ENCODE results near the gene GDF2.

GDF2 gene

DNA sequence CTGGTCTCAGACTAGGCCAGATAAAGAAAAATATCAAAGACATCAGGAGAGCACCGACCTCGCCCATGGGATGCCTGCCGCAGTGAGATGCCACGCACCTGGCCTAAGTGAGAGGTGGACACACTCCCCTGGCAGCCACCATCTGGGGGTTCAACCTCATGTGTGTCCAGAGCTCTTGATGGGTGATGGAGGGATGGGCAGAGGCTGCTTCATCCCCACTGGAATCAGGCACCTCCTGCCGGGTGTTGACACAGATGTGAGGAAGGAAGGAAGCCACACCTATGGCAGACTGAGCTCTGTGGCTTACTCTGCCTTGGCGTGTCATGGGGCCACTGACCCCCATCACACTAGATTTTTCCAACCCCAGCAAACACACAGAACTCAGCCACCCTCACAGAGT lies 50.5 kb downstream of the GDF2 start:
- no peaks in the 10 kb centered on the region for H3K9me3 ChIP-seq (ENCODE audit: insufficient read depth, low read depth, low read length)
- no peaks in the 10 kb centered on the region for H3K27me3 ChIP-seq (ENCODE audit: insufficient read depth, low read length)
- peaks cover 3% of the 10 kb centered on the region; the same call in 1 of the 2 replicates for H3K4me1 ChIP-seq (ENCODE audit: insufficient read depth, low read length)
- H3K36me3 ChIP-seq (ENCODE audit: insufficient read depth, low read length): no peaks in the 10 kb centered on the region
- no peak overlapping the region for H3K9ac ChIP-seq (ENCODE audit: low read depth, low read length)
- no peak overlapping the region for H3K4me3 ChIP-seq (ENCODE audit: low read length)
- WGBS: 85% methylated on average over 6 of the region's 6 CpGs
- H3K27ac ChIP-seq (ENCODE audit: low read depth, low read length): no peak overlapping the region

DNA sequence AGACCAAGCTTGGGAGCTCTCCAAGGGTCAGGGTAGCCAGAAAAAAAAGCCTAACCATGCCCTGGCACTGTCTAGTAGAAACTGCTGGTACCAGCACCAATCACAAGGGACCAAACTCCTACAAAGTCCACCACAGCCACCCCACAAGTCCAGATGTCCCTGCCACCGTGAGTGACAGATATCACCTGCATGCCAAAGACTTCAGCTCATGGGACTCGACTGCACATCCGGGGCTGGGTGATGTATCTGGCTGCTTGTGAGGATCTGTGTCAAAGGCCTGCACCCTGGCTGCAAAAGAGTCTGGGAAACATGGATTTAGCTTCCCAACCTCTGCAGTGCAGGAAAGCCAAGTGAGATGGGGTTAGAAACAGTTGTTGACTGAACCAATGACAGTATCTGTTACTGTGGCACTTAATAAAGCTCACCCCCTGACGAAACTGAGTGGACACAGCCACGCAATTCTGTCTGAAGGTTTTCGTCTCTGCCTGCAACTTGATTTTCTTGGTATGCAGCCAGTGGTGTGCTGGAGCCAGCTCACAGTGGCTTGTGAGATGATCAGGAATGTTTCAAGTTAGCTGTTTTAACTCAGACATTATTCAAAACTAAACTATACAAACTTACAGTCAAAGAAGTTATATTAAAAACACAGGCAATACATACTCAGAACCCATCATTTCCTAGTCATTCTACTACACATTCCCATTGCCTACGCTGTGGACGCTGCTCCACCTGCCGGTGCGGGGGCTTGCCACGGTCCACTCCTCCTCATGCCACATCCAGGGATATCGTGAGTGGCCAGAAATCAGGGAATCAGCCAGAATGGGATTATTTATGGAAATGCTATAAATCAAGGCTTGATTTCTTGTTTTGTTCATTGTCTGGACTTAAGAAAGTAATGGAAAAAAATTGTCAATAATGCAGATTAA lies 52.6 kb downstream of the GDF2 start:
- no peaks in the 10 kb centered on the region for H3K36me3 ChIP-seq (ENCODE audit: insufficient read depth, low read length)
- H3K27ac ChIP-seq (ENCODE audit: low read depth, low read length): no peak overlapping the region
- WGBS: 94% methylated on average over 12 of the region's 12 CpGs
- no peaks in the 10 kb centered on the region for H3K9me3 ChIP-seq (ENCODE audit: insufficient read depth, low read depth, low read length)
- H3K4me3 ChIP-seq (ENCODE audit: low read length): no peak overlapping the region
- no peak overlapping the region for H3K9ac ChIP-seq (ENCODE audit: low read depth, low read length)
- H3K27me3 ChIP-seq (ENCODE audit: insufficient read depth, low read length): no peaks in the 10 kb centered on the region
- peaks cover 3% of the 10 kb centered on the region; the same call in 1 of the 2 replicates for H3K4me1 ChIP-seq (ENCODE audit: insufficient read depth, low read length)

DNA sequence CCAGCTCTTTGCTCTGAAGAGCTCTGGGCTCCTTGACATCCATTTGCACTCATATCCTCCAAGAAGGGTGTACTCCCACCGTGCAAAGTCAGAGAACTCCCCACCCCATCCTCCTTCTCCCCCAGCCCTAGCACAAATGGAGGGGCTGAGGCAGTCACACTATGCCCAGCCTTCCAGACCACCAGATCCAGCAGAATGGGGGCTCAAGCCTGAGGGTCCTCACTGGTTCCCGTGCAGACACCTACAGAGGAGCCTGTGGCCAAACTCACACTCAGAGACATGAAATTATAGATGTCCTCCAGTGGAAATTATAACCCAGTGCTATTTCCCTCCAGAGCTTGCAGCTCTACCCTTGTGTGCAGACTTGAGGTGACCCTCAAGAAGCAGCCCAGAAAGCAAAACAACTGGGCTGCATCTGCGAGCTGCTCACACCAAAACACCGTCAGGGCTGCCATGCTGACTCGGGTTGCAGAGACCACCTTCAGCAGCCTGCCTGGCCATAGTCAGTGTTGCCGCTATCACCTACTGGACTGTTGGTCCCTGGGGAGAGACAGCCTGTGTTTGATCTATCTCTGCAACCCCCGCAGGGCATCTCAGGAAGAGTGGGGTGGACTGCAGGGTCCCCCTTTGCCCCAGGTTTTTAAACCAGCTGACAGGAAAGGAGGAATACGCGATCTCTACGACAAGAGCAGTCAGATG lies 54.4 kb downstream of the GDF2 start:
- Histone ChIP-seq H3K9ac (ENCODE audit: low read depth, low read length) (no peak overlapping the region), H3K27ac (ENCODE audit: low read depth, low read length) (no peak overlapping the region), H3K4me1 (ENCODE audit: insufficient read depth, low read length) (peaks cover 5% of the 10 kb centered on the region; the same call in 1 of the 2 replicates), H3K27me3 (ENCODE audit: insufficient read depth, low read length) (no peaks in the 10 kb centered on the region), H3K4me3 (ENCODE audit: low read length) (no peak overlapping the region), H3K36me3 (ENCODE audit: insufficient read depth, low read length) (no peaks in the 10 kb centered on the region), H3K9me3 (ENCODE audit: insufficient read depth, low read depth, low read length) (no peaks in the 10 kb centered on the region)
- WGBS: 92% methylated on average over 10 of the region's 10 CpGs

Data from HUES64 (cell line).